ENCODE data around the gene SPRR1A.

Gene SPRR1A, protein sequence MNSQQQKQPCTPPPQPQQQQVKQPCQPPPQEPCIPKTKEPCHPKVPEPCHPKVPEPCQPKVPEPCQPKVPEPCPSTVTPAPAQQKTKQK

DNA sequence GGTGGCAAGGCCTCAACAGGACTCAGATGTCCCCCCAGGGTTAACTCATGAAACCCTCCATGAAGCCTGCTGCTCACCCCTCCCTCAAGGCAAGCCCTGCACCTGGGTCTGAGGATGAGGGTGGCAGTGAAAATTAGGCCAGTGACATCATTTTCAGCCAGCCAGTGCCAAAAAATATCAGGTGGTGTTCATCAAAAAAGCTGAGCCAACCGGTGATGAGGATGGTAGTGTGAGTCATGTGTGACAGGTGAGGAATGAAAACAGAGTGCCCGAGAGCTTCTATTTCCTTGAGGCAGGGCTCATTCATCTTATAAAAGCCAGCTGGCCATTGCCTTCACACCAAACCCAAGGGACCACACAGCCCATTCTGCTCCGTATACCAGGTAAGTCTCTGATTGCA lies at the start of gene SPRR1A:
TSS of gene SPRR1A (plus strand) at position 339 of the 400 bp plus-strand sequence. CDS start 1,150 bp downstream, outside the sequence.
- no peak for DNase-seq

DNA sequence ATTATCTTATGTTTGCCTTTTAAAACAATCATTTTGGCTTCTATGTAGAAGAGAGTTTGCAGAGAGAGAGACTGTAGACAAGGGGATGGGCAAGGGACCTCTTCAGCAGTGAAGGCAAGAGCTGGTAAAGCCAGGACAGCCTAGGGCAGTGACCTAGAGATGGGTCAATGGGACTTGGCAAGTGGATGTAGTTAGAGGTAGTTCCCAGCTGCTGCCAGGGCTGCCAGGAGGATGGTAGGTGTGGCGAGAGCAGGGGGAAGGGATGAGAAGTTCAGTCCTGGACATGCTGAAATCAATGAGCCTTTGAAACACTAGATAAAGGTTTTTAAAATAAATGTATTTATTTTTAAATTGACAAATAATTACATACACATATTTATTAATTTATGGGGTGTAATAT lies 43.3 kb upstream of the SPRR1A start:
- DNase-seq, result no peak

DNA sequence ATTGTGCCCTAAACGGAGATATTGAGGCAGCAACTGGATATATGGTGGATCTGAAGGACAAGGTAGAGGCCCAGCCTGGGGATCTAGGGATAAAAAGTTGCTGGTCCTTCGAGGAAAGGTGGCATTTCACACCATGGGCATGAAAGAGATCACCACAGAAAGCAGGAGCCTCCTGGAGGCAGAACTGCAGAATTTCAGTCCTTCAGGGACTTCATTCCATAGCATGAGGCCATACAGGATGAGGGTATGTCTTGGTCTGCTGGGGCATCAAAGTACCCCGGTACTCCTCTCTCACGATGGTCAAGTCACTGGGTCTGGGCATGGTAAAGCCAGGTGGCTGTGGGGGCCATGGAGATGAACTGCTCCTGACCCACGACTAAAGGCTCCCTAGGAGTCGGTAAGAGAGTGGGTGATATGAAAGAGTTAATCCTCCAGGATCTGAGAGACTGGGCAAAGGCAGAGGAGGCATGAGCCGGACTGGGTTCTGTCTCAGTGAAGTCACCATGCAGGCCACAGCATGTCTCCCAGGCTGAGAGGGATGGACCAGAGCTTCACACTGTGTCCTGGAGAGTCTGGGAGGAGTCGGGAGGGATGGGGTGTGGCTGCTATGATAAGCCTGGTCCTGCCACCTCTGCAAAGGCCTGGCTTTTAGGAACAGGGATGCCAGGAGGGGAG lies 42.7 kb upstream of the SPRR1A start:
- no peak for DNase-seq

DNA sequence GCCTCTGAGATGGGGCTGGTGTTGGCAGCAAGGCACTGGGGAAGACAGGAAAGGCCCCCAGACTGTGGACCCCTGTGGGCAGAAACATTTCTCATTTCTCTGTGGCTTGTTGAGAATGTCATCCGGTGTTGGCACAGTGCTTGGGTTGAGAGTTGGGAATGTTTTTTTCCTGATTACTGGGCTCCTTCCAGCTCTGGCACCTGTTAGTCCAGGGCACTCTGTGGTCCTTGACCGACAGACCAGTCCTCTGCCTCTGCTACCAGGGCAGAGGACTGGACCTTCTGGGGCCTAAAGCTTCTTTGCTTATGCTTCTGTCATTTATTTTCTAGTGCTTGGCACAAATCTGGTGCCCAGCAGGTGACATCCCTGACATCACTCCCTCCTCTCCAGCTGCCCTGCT lies 41.7 kb upstream of the SPRR1A start:
- no peak for DNase-seq

DNA sequence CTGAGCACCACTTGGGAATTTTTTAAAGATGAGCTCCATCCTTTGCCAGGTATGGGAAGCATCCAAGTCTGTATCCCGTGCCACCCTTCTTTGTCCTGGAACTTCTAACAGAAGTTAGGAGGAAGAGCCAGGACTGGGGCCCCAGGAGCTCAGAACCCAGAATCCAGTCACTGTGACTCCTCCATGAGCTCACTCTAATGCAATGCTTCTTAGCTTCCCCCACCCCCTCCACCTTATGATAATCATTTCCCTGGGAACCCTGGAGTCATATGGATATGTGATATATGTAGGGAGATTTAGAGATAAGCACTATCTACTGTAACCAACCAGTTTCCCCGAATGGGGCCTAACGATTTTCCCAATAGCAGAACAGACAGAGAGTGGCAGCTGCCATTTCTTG lies 37.6 kb upstream of the SPRR1A start:
- no peak for DNase-seq

DNA sequence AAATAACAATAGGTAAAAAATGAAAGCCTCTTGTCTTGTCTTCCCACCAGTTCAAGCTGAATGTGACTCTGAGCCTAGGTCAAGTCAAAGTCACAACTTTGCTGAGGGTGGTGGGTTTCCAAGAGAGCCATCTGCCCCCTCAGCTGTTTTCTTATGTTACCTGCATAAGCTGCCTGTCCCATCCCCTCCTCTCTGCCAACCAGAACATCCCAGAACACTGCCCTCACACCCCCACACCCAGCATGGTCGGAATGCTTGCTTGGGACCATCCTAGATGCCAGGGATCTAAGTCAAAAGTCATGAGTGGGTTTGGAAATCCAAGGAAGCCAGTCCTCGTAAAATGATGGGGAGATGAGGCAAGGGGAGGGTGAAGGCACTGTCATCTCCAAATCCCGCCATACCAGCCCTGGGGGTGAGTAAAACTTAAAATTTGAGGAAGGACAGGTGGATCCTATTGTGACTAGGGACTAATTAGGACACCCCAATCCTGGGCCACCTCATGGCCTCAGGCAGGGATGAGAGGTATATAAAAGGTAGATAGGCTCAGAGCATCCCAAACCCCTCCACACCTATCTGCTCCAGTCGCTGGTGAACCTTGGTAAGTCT lies 37.1 kb upstream of the SPRR1A start, which contains the start of gene SPRR5:
TSS of gene SPRR5 (plus strand) at position 556 of the 606 bp plus-strand sequence. CDS start 1,349 bp downstream, outside the sequence.
- no peak for DNase-seq

DNA sequence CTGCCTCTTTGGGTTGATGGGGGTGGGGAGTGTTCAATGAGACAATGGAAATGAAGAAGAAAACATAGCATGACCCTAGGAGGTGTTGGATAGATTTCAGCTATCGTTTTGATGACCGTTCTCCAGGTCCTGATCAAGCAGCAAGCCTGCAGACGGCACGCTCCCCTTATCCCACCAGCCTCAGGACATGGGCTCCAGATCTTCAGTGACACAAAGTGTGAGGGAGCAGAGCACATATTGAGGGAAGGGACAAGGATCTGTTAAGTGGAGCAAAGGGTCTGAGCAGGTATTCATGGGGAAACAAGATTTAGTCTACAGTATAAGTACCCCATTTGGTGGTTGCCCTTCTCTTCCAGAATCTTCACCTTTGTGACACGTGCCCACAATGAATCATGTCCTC lies 32.2 kb upstream of the SPRR1A start:
- DNase-seq, result no peak

DNA sequence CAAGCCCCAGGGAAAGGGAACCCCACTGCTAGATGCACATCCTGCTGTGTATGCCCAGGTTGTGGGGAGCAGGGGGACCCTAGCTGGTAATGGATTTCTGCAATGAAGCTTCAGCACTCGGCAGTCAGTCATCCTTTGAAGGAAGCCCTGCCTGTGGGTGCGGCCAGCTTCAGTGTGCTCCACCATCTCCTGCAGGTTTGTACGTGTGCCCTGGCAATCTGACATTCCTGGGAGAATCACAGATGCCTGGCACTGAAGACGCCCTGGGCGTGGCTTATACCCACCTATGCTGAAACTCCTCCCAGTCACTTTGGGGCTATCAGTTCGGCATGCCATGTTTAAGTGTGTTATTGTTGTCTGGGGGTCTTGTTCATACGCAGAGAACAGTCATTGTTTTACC lies 30.1 kb upstream of the SPRR1A start:
- no peak for DNase-seq

DNA sequence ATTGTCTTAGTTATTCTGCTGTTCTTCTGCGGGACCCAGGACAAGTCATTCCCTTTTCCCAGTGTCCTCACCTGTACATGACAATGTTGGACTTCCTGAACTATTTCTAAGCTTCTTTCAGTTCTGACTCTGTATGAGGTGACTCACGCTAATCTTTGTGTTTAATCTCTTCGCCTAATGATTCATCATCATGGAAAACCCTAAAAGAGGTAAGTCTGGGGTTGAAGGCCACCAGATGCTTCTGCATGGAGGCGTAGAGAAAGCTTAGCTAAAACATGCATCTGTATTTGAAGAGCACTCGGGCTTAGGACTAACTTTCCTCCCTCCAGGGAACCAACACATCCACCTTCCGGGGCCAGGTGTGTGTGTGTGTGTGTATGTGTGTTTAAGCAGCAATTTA lies 29.4 kb upstream of the SPRR1A start:
- no peak for DNase-seq

DNA sequence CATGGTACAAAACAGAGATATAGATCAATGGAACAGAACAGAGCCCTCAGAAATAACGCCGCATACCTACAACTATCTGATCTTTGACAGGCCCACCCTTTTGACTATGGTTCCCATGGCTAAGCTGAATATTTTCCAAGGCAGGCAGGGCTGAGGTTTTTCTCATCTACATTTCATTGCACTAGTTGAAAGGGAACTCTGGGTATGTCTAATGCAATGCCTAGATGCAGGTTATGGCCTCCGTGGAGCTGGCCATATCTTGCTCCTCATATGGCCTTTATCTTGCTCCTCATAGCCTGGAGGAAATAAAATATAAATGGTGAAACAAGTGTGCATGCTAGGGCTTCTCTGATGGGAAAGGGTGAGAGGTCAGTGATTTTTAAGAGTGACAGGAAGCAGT lies 26.3 kb upstream of the SPRR1A start:
- DNase-seq, result no peak

DNA sequence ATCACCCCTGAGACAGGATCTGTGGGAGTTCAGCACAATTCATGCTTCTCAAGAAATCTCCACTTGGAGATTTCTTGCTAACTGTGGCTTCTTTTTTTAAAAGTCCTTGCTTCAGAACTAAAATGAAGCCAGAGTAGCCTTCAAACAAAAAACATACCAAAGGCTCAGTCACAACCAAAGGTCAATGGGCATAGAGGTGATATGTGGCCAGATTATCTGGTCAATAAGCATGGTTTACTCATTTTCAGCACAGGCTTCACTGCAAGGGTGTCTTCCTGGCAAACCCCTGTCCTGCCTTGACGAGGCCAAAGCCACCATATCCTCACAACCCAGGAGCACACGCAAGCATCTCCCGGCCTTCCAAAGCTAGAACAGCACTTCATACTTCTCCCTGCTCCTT lies 24.6 kb upstream of the SPRR1A start:
- no peak for DNase-seq

DNA sequence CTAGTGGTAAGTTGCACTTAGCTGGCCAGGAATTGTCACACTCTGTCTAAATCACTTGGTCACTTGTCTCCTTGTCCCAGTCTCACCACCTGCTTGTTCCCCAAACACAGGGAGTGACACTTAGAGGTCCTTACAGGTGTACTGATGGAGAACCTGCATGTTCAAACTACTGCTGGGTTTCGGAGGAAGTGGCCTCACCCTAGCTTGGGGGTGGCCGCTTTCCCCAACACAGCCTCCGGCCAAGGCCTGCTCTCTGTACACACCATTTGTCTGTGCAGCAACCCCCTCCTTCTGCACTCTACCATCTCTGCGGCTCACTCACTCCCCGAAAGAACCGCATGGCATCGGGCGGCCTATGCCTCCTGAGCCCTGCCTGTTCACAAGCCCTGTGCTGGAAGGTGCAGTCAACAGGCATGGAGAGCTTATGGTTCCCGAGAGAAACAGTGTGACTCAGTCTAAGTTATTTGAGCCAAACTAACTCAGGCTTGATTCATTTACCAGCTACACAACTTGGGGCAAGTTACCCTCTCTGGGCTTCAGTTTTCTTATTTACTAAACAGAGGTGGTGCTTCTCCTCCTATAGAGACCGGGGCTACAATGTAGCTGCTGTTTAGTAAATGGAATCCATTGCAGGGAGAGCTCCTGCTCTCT lies 24.0 kb upstream of the SPRR1A start:
- no peak for DNase-seq

DNA sequence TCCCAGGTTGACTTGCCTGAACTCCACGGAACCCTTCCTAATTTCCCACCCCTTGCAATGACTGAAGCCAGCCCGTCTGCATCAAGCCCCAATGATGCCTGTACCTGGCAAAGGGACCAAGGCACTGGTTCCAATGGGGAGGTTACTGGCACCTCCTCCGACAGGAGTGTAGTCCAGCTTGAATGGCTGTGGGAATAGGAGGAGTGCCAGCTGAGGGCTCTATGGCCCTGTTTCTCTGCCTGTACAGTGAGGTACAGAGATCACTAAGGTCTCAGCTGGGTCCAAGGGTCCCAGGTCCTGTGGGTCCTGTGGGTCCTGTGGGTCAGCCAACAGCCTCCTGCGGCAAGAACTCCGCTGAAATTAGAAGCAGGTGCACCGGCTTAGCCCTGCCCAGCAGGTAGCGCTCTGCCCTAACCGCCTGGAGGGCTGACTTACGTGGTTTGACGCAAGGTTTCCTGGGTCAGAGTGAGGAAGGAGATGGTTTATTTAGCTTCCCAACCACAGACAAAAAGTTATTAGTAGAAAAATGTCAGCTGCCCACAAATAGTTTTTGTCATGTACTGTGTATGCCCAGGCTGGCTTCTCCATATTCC lies 23.3 kb upstream of the SPRR1A start:
- no peak for DNase-seq

DNA sequence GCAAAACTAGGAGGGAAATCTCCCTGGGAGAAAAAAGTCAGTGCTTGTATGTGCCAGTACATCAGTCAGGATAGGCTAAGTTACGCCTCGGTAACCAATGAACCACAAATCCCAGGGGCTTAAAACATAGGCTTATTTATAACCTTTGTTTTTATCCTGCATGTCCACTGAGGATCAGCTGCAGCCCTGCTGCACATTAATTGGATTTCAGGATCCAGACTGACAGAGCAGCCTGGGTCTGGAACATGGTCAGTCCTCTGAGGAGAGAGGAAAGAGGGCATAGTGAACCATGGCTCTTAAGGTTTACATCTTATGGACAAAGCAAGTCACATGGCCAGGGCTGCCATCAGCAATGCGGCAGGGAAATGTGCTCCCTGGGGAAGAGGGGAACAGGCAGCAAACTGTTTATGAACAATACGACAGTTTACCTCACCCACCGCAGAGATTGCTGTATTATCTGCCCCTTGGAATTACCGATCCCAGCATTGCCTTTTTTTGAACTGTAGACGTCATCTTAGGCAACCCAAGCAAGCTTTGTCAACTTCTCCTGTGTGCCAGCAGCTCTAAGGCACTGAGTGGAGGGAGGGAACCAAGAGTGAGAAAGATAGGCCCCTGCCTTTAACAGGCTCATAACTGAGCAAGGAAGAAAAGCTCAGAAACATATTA lies 22.5 kb upstream of the SPRR1A start:
- no peak for DNase-seq

DNA sequence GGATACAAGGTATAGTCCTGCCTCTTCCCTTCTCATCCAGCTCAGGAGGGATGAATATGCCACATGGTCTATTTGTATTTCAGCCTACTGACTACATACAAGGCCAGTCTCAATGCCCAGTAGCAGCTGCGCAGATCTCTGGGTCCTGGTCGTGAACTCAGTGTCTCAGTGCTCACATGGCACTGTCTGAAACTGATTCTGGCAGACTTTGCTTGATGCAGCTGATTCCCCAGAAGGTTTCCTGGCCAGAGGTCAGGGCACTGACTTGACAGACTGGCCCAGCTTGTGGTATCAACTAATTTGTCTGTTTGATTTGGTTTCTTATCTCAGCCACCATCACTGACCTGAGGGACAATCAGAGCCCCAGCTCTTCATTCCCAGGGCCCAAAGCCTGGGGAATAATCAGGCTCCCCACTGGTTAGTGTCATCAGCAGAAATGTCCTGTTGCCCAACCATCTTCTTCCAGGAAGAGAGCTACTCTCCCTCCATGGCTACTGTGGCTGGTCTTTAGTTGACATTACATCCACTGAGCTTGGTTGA lies 20.9 kb upstream of the SPRR1A start:
- DNase-seq, result no peak

DNA sequence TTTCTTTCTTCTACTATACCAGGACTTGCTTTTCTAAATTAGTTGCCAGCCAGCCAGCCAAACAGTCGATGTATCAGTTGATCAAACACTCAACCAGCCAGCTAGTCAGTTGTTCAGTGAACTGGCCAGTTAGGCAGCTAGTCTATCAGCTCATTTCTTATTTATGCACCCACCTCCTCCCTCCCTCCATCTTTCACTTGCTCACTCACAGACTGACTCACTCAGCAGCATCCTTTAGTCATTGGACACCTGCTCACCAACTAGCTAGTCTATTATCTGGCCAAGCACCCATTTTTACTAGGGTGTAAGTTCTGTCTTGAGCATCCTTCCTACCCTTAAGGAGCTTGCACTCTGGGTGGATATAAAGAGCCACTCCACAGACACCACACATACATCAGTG lies 19.3 kb upstream of the SPRR1A start:
- no peak for DNase-seq

DNA sequence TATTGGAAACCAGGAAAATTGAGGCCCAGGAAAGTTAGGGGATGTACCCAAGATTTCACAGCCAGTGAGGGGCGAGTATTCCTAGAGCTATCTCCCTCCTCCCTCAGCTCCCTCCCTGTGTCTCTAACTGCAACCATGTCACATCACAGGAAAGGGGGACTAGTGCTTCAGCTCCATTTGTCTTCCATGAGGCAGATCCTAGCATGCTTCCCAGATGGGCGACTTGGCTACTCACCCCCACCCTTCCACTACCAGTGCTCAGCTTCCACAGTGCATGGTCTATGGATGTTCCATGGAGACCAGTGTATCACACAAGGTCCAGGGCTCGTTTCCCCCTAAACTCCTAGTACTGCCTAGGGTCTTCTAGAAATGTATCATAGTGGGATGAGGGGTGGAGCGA lies 18.0 kb upstream of the SPRR1A start:
- no peak for DNase-seq

DNA sequence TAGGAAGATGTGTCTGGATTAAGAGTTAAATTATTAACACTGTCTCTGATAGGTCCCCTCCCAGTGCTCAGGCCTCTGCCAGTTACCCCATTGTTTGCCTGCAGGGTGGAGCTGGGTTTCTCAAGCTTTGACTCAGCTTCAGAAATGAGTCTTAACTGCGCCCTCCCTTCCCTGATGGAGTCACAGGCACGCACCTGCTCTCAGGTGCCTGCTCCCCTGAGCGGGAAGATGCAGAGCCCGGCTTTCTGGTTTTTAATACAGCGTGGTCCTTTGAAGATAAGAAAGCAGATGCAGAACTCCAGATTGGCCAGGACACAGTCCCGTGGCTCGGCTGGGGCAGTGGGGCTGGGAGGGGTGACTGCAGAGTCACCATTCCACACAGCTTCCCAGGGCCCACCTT lies 16.7 kb upstream of the SPRR1A start:
- DNase-seq, result no peak

DNA sequence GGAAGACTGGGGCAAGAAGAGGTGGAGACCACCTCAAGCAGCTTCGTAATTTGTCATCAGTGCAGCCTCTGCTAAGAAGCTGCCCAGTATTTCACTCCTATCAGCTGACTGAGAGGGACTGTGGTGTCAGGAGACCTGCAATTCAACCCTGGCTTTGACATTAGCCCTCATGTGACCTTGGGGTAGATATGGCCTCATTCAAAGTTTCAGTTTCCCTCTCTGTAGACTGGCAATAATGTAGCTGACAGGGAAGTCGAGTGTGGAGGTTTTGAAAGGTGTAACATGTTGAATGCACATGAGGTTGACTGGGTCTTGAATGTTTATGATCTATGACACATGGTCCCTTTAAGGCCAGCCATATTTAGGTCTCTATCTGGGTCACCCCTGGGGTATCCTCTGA lies 15.6 kb upstream of the SPRR1A start:
- DNase-seq, result peak; percentile 29

DNA sequence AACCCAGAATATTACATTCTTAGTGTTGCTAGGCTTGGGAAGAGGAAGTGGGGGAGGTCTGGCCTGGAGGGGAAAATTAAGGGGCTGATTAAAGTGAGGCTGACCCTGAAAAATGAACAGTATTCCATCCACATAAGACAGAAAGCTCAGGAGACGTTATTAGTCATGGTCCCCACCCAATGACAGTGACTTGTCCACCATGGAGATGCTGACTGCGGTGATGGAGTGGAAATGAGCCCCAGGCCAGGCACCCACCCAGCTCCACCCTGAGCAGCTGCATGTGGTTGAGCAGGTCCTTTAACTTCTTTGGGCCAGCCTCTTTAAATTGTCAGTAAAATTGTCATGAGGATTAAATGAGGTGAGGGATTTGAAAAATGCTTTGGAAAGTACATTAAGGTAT lies 14.8 kb upstream of the SPRR1A start:
- no peak for DNase-seq

DNA sequence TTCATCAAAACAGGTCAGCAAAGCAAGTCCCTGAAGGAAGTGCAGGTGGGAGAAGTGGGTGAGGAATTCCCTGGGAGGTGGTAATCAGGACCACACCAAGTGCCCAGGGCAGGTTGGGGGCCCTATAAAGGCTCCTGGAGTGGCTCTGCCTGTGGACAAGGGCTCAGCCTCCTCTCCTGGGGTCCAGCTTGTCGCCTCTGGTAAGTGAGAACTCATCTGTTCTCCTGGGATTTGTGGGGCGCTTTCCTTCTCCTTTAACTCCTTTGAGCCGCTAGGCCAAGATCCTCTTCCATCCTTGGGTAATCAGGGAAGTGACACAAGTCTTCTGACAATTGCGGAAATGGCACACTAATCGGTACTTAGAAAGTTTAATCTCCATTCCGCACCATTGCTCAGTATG lies 13.4 kb upstream of the SPRR1A start, which contains the start of gene SPRR4:
TSS of gene SPRR4 (plus strand) at position 154 of the 400 bp plus-strand sequence. CDS start 1,243 bp downstream, outside the sequence.
- no peak for DNase-seq

DNA sequence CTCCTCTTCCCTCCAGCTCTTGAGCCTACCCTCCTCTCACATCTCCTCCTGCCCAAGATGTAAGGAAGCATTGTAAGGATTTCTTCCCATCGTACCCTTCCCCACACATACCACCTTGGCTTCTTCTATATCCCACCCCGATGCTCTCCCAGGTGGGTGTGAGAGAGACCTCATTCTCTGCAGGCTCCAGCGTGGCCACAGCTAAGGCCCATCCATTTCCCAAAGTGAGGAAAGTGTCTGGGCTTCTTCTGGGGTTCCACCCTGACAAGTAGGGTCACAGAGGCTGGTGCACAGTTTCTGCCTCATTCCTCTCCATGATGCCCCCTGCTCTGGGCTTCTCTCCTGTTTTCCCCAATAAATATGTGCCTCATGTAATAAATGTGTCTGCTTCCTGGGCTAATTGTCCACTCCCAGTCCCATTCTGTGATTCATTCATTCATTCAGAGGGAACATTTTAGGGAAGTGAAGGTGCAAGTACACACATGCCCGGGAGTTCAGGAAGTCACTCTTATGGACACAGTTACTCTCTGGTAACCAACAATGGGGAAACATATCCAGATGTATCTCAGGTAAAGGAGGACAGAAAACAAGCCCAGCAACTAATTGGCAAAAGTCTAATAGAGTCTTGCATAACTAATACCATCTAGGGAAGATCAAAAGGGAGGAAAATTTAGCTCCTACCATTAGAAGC lies 11.5 kb upstream of the SPRR1A start:
- DNase-seq, result no peak
